ENCODE measurements around the gene MAU2. TPM values are rescaled to one million over a fixed set of nuclear protein-coding genes. Genes with fewer than 3 reads are reported as not detected.

MAU2 gene
- total and polyA plus RNA-seq, 2 of the 13 experiments (the other 11 are each of a cell fraction or from before 2014, with no cell fraction given), result 16.8 to 33.8 TPM

DNA sequence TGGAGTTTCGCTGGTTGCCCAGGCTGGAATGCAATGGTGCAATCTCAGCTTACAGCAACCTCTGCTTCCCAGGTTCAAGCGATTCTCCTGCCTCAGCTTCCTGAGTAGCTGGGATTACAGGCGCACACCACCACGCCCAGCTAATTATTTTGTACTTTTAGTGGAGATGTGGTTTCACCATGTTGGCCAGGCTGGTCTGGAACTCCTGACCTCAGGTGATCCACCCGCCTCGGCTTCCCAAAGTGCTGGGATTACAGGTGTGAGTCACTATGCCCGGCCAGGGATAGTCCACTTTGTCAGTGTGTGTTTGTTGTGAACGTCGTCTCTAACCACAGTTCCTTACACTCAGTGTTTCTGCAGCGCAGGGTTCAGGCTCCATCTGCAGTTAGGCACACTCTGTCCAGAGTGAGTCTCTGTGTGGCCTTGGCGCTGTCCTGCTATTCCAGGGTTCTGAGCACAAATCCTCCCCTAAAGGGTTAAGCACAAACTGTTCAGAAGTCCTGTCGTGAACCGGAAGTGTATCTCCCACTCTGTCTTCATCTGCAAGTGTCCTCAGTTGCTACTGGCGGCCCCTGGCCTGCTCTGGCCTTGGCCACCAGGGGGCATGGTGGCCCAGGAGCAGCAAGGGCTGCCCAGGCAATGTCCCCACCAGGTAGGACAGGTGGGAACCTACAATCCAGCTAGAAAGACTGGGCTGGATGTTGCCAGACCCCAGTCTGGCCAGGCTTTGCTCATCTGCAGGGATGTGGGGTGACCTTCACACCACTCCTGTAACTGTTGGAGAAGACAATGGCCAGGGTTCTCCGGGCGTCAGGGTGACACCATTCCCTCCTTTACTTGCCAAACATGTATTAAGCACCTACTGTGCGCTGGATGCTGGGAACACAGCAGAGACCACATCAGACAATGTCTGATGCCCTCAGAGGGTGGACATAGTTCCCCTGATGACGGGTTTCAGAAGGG lies 46.1 kb downstream of the MAU2 start (continued):
- TF ChIP-seq ZNF383 (CRISPR knock-in tag; IDR thresholded peaks at IDR 0.05; ENCODE audit: borderline replicate concordance), result no peak
- TF ChIP-seq RAD21 (CRISPR knock-in tag; IDR thresholded peaks at IDR 0.05), result peak; percentile 95
- no peak for TF ChIP-seq NCOR1 (IDR thresholded peaks at IDR 0.05; ENCODE audit: borderline replicate concordance, low read length)
- TF ChIP-seq, protein P1, sequence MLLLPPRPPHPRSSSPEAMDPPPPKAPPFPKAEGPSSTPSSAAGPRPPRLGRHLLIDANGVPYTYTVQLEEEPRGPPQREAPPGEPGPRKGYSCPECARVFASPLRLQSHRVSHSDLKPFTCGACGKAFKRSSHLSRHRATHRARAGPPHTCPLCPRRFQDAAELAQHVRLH (CRISPR knock-in tag; IDR thresholded peaks at IDR 0.05; ENCODE audit: borderline replicate concordance, low read depth), result peak; percentile 91; the same call in 1 of the 2 replicates
- TF ChIP-seq NCOA1 (CRISPR knock-in tag; IDR thresholded peaks at IDR 0.05), result 0 out of 2 replicates have a peak, but pooled peaks have one; percentile 49
- TF ChIP-seq HHEX (CRISPR knock-in tag; IDR thresholded peaks at IDR 0.05), result no peak
- no peak for TF ChIP-seq NFE2L1 (CRISPR knock-in tag; IDR thresholded peaks at IDR 0.05; ENCODE audit: borderline replicate concordance)
- TF ChIP-seq, protein P2, sequence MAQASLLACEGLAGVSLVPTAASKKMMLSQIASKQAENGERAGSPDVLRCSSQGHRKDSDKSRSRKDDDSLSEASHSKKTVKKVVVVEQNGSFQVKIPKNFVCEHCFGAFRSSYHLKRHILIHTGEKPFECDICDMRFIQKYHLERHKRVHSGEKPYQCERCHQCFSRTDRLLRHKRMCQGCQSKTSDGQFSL (CRISPR knock-in tag; IDR thresholded peaks at IDR 0.05), result no peak
- TF ChIP-seq, protein P3, sequence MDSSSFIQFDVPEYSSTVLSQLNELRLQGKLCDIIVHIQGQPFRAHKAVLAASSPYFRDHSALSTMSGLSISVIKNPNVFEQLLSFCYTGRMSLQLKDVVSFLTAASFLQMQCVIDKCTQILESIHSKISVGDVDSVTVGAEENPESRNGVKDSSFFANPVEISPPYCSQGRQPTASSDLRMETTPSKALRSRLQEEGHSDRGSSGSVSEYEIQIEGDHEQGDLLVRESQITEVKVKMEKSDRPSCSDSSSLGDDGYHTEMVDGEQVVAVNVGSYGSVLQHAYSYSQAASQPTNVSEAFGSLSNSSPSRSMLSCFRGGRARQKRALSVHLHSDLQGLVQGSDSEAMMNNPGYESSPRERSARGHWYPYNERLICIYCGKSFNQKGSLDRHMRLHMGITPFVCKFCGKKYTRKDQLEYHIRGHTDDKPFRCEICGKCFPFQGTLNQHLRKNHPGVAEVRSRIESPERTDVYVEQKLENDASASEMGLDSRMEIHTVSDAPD (CRISPR knock-in tag; IDR thresholded peaks at IDR 0.05), result 0 out of 2 replicates have a peak, but pooled peaks have one; percentile 20
- TF ChIP-seq XBP1 (CRISPR knock-in tag; IDR thresholded peaks at IDR 0.05), result no peak
- peak; percentile 68 for TF ChIP-seq ZNF292 (CRISPR knock-in tag; IDR thresholded peaks at IDR 0.05; ENCODE audit: borderline replicate concordance, low read depth)
- TF ChIP-seq, protein P4, sequence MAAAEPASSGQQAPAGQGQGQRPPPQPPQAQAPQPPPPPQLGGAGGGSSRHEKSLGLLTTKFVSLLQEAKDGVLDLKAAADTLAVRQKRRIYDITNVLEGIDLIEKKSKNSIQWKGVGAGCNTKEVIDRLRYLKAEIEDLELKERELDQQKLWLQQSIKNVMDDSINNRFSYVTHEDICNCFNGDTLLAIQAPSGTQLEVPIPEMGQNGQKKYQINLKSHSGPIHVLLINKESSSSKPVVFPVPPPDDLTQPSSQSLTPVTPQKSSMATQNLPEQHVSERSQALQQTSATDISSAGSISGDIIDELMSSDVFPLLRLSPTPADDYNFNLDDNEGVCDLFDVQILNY (CRISPR knock-in tag; conservative IDR thresholded peaks at IDR 0.05), result no peak
- TF ChIP-seq ZNF121 (CRISPR knock-in tag; IDR thresholded peaks at IDR 0.05), result peak; percentile 53; the same call in 1 of the 2 replicates
- no peak for TF ChIP-seq ZNF10 (CRISPR knock-in tag; IDR thresholded peaks at IDR 0.05; ENCODE audit: borderline replicate concordance, low read depth)
- TF ChIP-seq SNAPC2 (CRISPR knock-in tag; IDR thresholded peaks at IDR 0.05), result peak; percentile 62; the same call in 1 of the 2 replicates
- TF ChIP-seq, protein P5, sequence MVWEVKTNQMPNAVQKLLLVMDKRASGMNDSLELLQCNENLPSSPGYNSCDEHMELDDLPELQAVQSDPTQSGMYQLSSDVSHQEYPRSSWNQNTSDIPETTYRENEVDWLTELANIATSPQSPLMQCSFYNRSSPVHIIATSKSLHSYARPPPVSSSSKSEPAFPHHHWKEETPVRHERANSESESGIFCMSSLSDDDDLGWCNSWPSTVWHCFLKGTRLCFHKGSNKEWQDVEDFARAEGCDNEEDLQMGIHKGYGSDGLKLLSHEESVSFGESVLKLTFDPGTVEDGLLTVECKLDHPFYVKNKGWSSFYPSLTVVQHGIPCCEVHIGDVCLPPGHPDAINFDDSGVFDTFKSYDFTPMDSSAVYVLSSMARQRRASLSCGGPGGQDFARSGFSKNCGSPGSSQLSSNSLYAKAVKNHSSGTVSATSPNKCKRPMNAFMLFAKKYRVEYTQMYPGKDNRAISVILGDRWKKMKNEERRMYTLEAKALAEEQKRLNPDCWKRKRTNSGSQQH (CRISPR knock-in tag; IDR thresholded peaks at IDR 0.05; ENCODE audit: low read depth), result peak; percentile 48; the same call in 1 of the 2 replicates
- no peak for TF ChIP-seq NR2F1 (CRISPR knock-in tag; IDR thresholded peaks at IDR 0.05)
- no peak for TF ChIP-seq ZNF256 (CRISPR knock-in tag; conservative IDR thresholded peaks at IDR 0.05)

Data from HepG2 (cell line).